ENCODE results near the gene PPID. TPM values are rescaled to one million over a fixed set of nuclear protein-coding genes. Genes with fewer than 3 reads are reported as not detected.
A peak's percentile ranks its signal among the peaks of the same experiment; 100 is the strongest.

The PPID gene
- total and polyA plus RNA-seq, 9 donors = 10.9 to 54.8 (median 14.8) TPM

GRCh38 chr4:158741326-158742021 lies 18.3 kb upstream of the PPID start:
- no peaks in the 10 kb centered on the region for H3K36me3 ChIP-seq
- no peaks in the 10 kb centered on the region for H3K9me3 ChIP-seq
- DNase-seq = no peak
- no peak overlapping the region for H3K27ac ChIP-seq
- intact Hi-C loops (cut with DNase I) = no loop called here
- H3K27me3 ChIP-seq = no peaks in the 10 kb centered on the region
- no peak overlapping the region for H3K4me3 ChIP-seq
- H3K4me1 ChIP-seq (ENCODE audit: insufficient read depth) = no peaks in the 10 kb centered on the region
- TF ChIP-seq CTCF (IDR thresholded peaks at IDR 0.05) (no peak), POLR2A (IDR thresholded peaks at IDR 0.05) (no peak), EP300 (IDR thresholded peaks at IDR 0.05) (no peak)
- WGBS, 3 donors = 76 to 85% (median 82%) methylated on average over 3 of the region's 3 CpGs

GRCh38 chr4:158739600-158739999 lies 16.4 kb upstream of the PPID start:
- Histone ChIP-seq H3K27me3 (no peaks in the 10 kb centered on the region), H3K27ac (no peak overlapping the region), H3K9me3 (no peaks in the 10 kb centered on the region), H3K4me1 (ENCODE audit: insufficient read depth) (no peaks in the 10 kb centered on the region), H3K36me3 (no peaks in the 10 kb centered on the region), H3K4me3 (no peak overlapping the region)
- intact Hi-C loops (cut with DNase I) = loop anchor here in 2 of 4 donors (10.0 kb wide), 2 partner anchors 435 to 465 kb away; no protein-coding TSS in a partner anchor
- DNase-seq = no peak
- TF ChIP-seq EP300 (IDR thresholded peaks at IDR 0.05) (no peak), POLR2A (IDR thresholded peaks at IDR 0.05) (no peak), CTCF (IDR thresholded peaks at IDR 0.05) (no peak)
- WGBS, 3 donors = 82 to 90% (median 88%) methylated on average over 2 of the region's 2 CpGs

GRCh38 chr4:158738866-158739265 lies 15.7 kb upstream of the PPID start:
- WGBS, 3 donors = 96 to 99% (median 98%) methylated on average over 2 of the region's 2 CpGs
- no peaks in the 10 kb centered on the region for H3K27me3 ChIP-seq
- H3K9me3 ChIP-seq = no peaks in the 10 kb centered on the region
- H3K4me1 ChIP-seq (ENCODE audit: insufficient read depth) = no peaks in the 10 kb centered on the region
- DNase-seq = no peak
- no peak for TF ChIP-seq CTCF (IDR thresholded peaks at IDR 0.05)
- no peak for TF ChIP-seq EP300 (IDR thresholded peaks at IDR 0.05)
- TF ChIP-seq POLR2A (IDR thresholded peaks at IDR 0.05) = no peak
- intact Hi-C loops (cut with DNase I) = loop anchor here in 2 of 4 donors (10.0 kb wide), 2 partner anchors 436 to 466 kb away; no protein-coding TSS in a partner anchor
- H3K4me3 ChIP-seq = no peak overlapping the region
- no peak overlapping the region for H3K27ac ChIP-seq
- H3K36me3 ChIP-seq = no peaks in the 10 kb centered on the region

GRCh38 chr4:158729716-158730559 lies 6.7 kb upstream of the PPID start:
- Histone ChIP-seq H3K9me3 (no peaks in the 10 kb centered on the region), H3K27ac (no peak overlapping the region), H3K36me3 (no peaks in the 10 kb centered on the region), H3K4me3 (no peak overlapping the region), H3K4me1 (ENCODE audit: insufficient read depth) (no peaks in the 10 kb centered on the region), H3K27me3 (no peaks in the 10 kb centered on the region)
- WGBS, 3 donors = 14 to 17% (median 16%) methylated on average over 5 of the region's 5 CpGs
- DNase-seq = peak; percentile 37 to 63 (median 52)
- no peak for TF ChIP-seq POLR2A (IDR thresholded peaks at IDR 0.05)
- TF ChIP-seq EP300 (IDR thresholded peaks at IDR 0.05) = no peak
- peak; percentile 61 to 83 (median 77) for TF ChIP-seq CTCF (IDR thresholded peaks at IDR 0.05)
- intact Hi-C loops (cut with DNase I) = loop anchor here (5.0 to 10.0 kb wide), 6 partner anchors 115 to 475 kb away; no protein-coding TSS in a partner anchor

Measured in ovary (tissue), 9 donors.